T-helper 2 cell treated with Interferon-gamma antibody and Interleukin-4, amounts not matched to agents 100 ng/mL and 5 ng/mL, for 36 hours (primary cell): ENCODE results near the gene ZNF646. TPM values are rescaled to one million over a fixed set of nuclear protein-coding genes. Genes with fewer than 3 reads are reported as not detected.

Experiments
- intact Hi-C: fragments of 100-400 bp; cut with micrococcal nuclease; formaldehyde crosslinking; loops from one replicate; pipeline ENCODE4 v1.15.1; 2023
- total RNA-seq: library from RNA; stranded (reverse); gene quantifications from 2 replicates; pipeline ENCODE4 v1.2.3, GENCODE V29; 2022

The ZNF646 gene
- total RNA-seq, 1 donor from 2014 or later: 25.3 TPM

- intact Hi-C loops: no loop called here
Measured at GRCh38 chr16:31130336-31130891, 56.2 kb downstream of the ZNF646 start.

- intact Hi-C loops: no loop called here
Measured at GRCh38 chr16:31130899-31131298, 56.7 kb downstream of the ZNF646 start.

- intact Hi-C loops: no loop called here
Measured at GRCh38 chr16:31131416-31131815, 57.2 kb downstream of the ZNF646 start.

- intact Hi-C loops: no loop called here
Measured at GRCh38 chr16:31131841-31132271, 57.6 kb downstream of the ZNF646 start.

- intact Hi-C loops: no loop called here
Measured at GRCh38 chr16:31132303-31132979, 58.2 kb downstream of the ZNF646 start.

GRCh38 chr16:31133046-31133501, 58.9 kb downstream of the ZNF646 start:
- intact Hi-C loops: no loop called here

Other genes with a start within 250 kb of the ZNF646 start
- 22.7 and 22.8 TPM in 2 replicates for gene BCL7C, start 180.3 kb upstream of the ZNF646 start, total RNA-seq
- 0.32 and 0.41 TPM in 2 replicates for gene CTF1, start 177.8 kb upstream of the ZNF646 start, total RNA-seq
- gene FBXL19, start 150.8 kb upstream of the ZNF646 start, total RNA-seq: 26.6 and 27.1 TPM in 2 replicates
- 25.7 and 27.1 TPM in 2 replicates for gene ORAI3, start 125.4 kb upstream of the ZNF646 start, total RNA-seq
- gene SETD1A, start 116.7 kb upstream of the ZNF646 start, total RNA-seq: 29.7 and 30.2 TPM in 2 replicates
- 3.8 TPM in 2 replicates for gene HSD3B7, start 89.2 kb upstream of the ZNF646 start, total RNA-seq
- 0.55 and 0.59 TPM in 2 replicates for gene STX1B, start 63.8 kb upstream of the ZNF646 start, total RNA-seq
- 55.6 and 55.8 TPM in 2 replicates for gene STX4, start 40.9 kb upstream of the ZNF646 start, total RNA-seq
- 11.5 and 13.6 TPM in 2 replicates for gene ZNF668, start 182 bp upstream of the ZNF646 start, total RNA-seq
- 3.6 and 5.3 TPM in 2 replicates for gene PRSS53, start 14.5 kb downstream of the ZNF646 start, total RNA-seq
- gene VKORC1, start 20.4 kb downstream of the ZNF646 start, total RNA-seq: 53.2 and 53.4 TPM in 2 replicates
- gene BCKDK, start 34.0 kb downstream of the ZNF646 start, total RNA-seq: 21.5 and 24.0 TPM in 2 replicates
- 56.2 and 57.3 TPM in 2 replicates for gene KAT8, start 43.2 kb downstream of the ZNF646 start, total RNA-seq
- gene PRSS8, start 61.3 kb downstream of the ZNF646 start, total RNA-seq: 0.18 TPM in 1 of 2 replicates, not detected in the other
- 1.3 TPM in 2 replicates for gene PRSS36, start 75.6 kb downstream of the ZNF646 start, total RNA-seq
- 764 and 794 TPM in 2 replicates for gene FUS, start 105.7 kb downstream of the ZNF646 start, total RNA-seq
- 66.7 and 72.4 TPM in 2 replicates for gene PYCARD, start 128.3 kb downstream of the ZNF646 start, total RNA-seq
- gene TRIM72, start 139.7 kb downstream of the ZNF646 start, total RNA-seq: not detected in 2 replicates
- not detected in 2 replicates for gene PYDC1, start 142.7 kb downstream of the ZNF646 start, total RNA-seq
- 48.3 and 53.1 TPM in 2 replicates for gene ITGAM, start 185.6 kb downstream of the ZNF646 start, total RNA-seq